ENCODE data around the gene ASB11.

ASB11 gene

DNA sequence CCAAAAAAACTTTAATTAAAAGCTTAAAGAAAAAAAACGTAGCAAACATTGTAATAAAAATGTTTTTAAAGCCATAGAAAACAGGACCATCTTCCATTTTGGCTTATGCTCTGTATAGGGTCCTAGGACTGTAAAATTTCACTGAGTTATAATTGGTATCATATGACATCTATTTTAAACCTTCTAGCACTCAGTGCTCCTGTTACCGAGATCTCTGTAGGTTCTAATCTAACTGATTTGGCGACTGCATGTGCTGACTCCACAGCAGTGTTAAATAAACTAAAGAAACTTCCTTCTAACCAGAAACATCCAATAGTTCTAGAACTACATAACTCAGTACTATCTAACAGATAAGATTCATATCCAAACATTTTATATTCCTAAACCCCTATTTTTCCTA, at the start of gene ASB11:
ASB11 (minus strand) TSS at position 132 of the 400 bp plus-strand sequence; CDS start at position 97, 35 bp downstream.
- Mint-ChIP-seq H3K36me3 (ENCODE audit: low read depth) (peaks cover 10% of the 10 kb centered on the region), H3K9me3 (no peaks in the 10 kb centered on the region), H3K4me1 (peaks cover 13% of the 10 kb centered on the region), H3K27ac (no peak within 1 kb of the TSS), H3K4me3 (peak within 1 kb of the TSS in 1 of 3 experiments; percentile 73), H3K27me3 (ENCODE audit: low read depth) (no peaks in the 10 kb centered on the region)
- TF ChIP-seq CTCF (IDR thresholded peaks at IDR 0.05; ENCODE audit: unreplicated experiment in 3 of 3): no peak

DNA sequence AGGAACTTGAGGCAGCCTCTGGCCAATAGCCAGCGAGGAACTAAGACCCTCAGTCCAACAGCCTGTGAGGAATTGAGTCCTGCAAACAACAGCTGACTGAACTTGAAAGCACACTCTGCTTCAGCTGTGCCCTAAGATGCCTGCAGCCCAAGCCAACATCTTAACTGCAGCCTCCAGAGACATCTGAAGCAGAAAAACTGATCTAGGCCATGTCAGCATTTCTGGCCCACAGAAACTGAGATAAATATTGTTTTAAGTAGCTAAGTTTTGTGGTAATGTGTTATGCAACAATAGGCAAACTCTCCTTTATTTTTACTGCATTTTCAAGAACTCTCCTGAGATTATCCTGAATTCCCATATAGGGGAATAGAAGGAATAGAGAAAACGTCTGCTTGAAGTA, 44.3 kb upstream of the ASB11 start:
- Mint-ChIP-seq H3K27me3 (ENCODE audit: low read depth) (no peaks in the 10 kb centered on the region), H3K4me1 (no peaks in the 10 kb centered on the region), H3K9me3 (no peaks in the 10 kb centered on the region), H3K36me3 (ENCODE audit: low read depth) (peaks cover 8% of the 10 kb centered on the region), H3K4me3 (no peak overlapping the region), H3K27ac (no peak overlapping the region)
- TF ChIP-seq CTCF (IDR thresholded peaks at IDR 0.05; ENCODE audit: unreplicated experiment in 3 of 3): no peak

- Mint-ChIP-seq H3K4me3 (no peak overlapping the region), H3K27ac (no peak overlapping the region), H3K4me1 (no peaks in the 10 kb centered on the region), H3K9me3 (no peaks in the 10 kb centered on the region), H3K36me3 (ENCODE audit: low read depth) (peaks cover 8% of the 10 kb centered on the region), H3K27me3 (ENCODE audit: low read depth) (no peaks in the 10 kb centered on the region)
- no peak for TF ChIP-seq CTCF (IDR thresholded peaks at IDR 0.05; ENCODE audit: unreplicated experiment in 3 of 3)
These were observed 43.1 kb upstream of the ASB11 start for GRCh38 chrX:15358533-15358932.

DNA sequence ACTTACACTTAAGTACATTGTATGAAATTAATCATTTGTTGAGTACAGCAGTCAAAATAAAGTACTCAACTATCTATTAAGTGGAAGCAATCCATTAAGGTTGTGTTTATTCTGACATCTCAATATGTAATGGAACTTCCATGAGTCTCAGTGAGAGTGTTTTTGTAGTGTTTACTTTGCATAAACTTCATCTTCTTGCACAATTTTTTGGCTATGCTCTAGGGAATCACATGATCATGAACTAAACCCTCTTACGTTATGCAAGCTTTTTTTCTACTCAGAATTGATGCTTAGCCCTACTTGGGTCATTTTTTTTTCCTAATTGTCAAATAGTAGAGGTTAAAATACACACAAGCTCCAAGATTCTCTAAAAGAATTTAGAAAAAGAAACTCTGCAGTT, 41.0 kb upstream of the ASB11 start:
- Mint-ChIP-seq H3K27me3 (ENCODE audit: low read depth) (no peaks in the 10 kb centered on the region), H3K36me3 (ENCODE audit: low read depth) (peaks cover 8% of the 10 kb centered on the region), H3K27ac (no peak overlapping the region), H3K4me1 (no peaks in the 10 kb centered on the region), H3K9me3 (no peaks in the 10 kb centered on the region), H3K4me3 (no peak overlapping the region)
- TF ChIP-seq CTCF (IDR thresholded peaks at IDR 0.05; ENCODE audit: unreplicated experiment in 3 of 3): no peak

- peaks cover 16% of the 10 kb centered on the region for H3K4me1 Mint-ChIP-seq
- peaks cover 3% of the 10 kb centered on the region for H3K36me3 Mint-ChIP-seq (ENCODE audit: low read depth)
- no peak for TF ChIP-seq CTCF (IDR thresholded peaks at IDR 0.05; ENCODE audit: unreplicated experiment in 3 of 3)
- H3K27me3 Mint-ChIP-seq (ENCODE audit: low read depth): no peaks in the 10 kb centered on the region
- peak overlapping the region in 1 of 3 experiments; percentile 23 for H3K27ac Mint-ChIP-seq
- H3K9me3 Mint-ChIP-seq: no peaks in the 10 kb centered on the region
- H3K4me3 Mint-ChIP-seq: no peak overlapping the region
These were observed 35.0 kb upstream of the ASB11 start for GRCh38 chrX:15350329-15350996.

DNA sequence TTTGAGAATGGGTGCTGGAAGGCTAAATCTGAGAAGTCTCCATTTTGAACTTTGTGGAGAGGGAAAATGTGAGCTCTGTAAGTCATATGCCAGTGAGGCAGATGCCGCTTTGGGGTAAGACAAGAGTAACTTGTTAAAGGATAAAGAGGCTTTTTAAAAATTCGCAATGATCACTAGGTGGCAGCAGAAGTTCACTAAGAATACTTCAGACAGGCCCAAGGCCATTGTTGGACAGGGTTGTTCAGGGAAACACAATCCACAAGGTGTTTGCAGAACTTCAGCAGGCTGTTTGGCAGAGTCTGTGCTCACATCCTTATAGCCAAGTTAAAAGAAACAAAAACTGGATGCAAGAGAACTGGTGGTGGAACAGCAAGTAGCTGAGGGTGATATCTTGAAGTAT, 33.6 kb upstream of the ASB11 start:
- no peaks in the 10 kb centered on the region for H3K9me3 Mint-ChIP-seq
- no peaks in the 10 kb centered on the region for H3K27me3 Mint-ChIP-seq (ENCODE audit: low read depth)
- no peak overlapping the region for H3K4me3 Mint-ChIP-seq
- no peak overlapping the region for H3K27ac Mint-ChIP-seq
- peak; percentile 69 to 70 (median 69) for TF ChIP-seq CTCF (IDR thresholded peaks at IDR 0.05; ENCODE audit: unreplicated experiment in 3 of 3)
- no peaks in the 10 kb centered on the region for H3K36me3 Mint-ChIP-seq (ENCODE audit: low read depth)
- H3K4me1 Mint-ChIP-seq: peaks cover 16% of the 10 kb centered on the region

Measured in nephron (organoid).